CD14-positive monocyte (primary cell): Measurements from ENCODE around the gene ASCL2. TPM values are rescaled to one million over a fixed set of nuclear protein-coding genes. Genes with fewer than 3 reads are reported as not detected.

Source experiments
- DNase-seq, 3 donors: peaks; one replicate each; pipeline ENCODE4 v3.0.0-alpha.2; 2011 to 2022
- H2AFZ ChIP-seq: 2 replicates; pipeline ENCODE4 v1.6.0; 2012; ENCODE audit warnings: mild to moderate bottlenecking, low read depth, low read length, inconsistent platforms; ENCODE audit not compliant: insufficient read depth, poor library complexity, severe bottlenecking
- H3K27ac ChIP-seq, 2 donors: 1 replicate in 1 of 2; 2 replicates in 1 of 2; pipeline ENCODE4 v1.5.1; 2012 to 2013; ENCODE audit warnings: low read length in 2 of 2, control low read depth in 1 of 2, inconsistent platforms in 1 of 2, low read depth in 1 of 2, mild to moderate bottlenecking in 1 of 2
- H3K27me3 ChIP-seq, 2 donors: one replicate each; pipeline versions ENCODE4 v1.6.0 to v1.6.1; 2011 to 2013; ENCODE audit warnings: low read length in 2 of 2; ENCODE audit not compliant: control insufficient read depth in 2 of 2, insufficient read depth in 2 of 2
- H3K36me3 ChIP-seq, 2 donors: replicated peaks in 1 of 2; 1 replicate in 1 of 2; 2 replicates in 1 of 2; pipeline versions ENCODE4 v1.5.1 to v1.6.1; 2012 to 2013; ENCODE audit warnings: low read length in 2 of 2, control low read depth in 1 of 2, inconsistent platforms in 1 of 2, mild to moderate bottlenecking in 1 of 2; ENCODE audit not compliant: insufficient read depth in 2 of 2, control insufficient read depth in 1 of 2
- H3K4me1 ChIP-seq, 2 donors: 1 replicate in 1 of 2; 2 replicates in 1 of 2; pipeline versions ENCODE4 v1.5.1 to v1.6.1; 2012 to 2013; ENCODE audit warnings: low read length in 2 of 2, control low read depth in 1 of 2, inconsistent platforms in 1 of 2, mild to moderate bottlenecking in 1 of 2, moderate library complexity in 1 of 2; ENCODE audit not compliant: insufficient read depth in 2 of 2, control insufficient read depth in 1 of 2
- H3K4me2 ChIP-seq: replicated peaks from 2 replicates; pipeline ENCODE3; 2012; ENCODE audit warnings: low read length, moderate library complexity, mild to moderate bottlenecking; ENCODE audit not compliant: poor library complexity, severe bottlenecking; ENCODE audit errors: extremely low read depth
- H3K4me3 ChIP-seq, 3 experiments: fragments of 200-600 bp in 1 of 3; sonication (generic) in 1 of 3; replicated peaks in 1 of 3; 1 replicate in 2 of 3; 2 replicates in 1 of 3; pipeline ENCODE4 v1.5.1; 2011 to 2013; ENCODE audit warnings: low read length in 3 of 3, mild to moderate bottlenecking in 3 of 3, control low read depth in 2 of 3, low read depth in 2 of 3, inconsistent platforms in 1 of 3, moderate library complexity in 1 of 3
- H3K79me2 ChIP-seq: 2 replicates; pipeline ENCODE4 v1.6.0; 2012; ENCODE audit warnings: mild to moderate bottlenecking, control low read depth, inconsistent platforms, low read length, moderate library complexity; ENCODE audit not compliant: insufficient read depth
- H3K9ac ChIP-seq: 2 replicates; pipeline ENCODE4 v1.6.0; 2017; ENCODE audit warnings: low read length, mild to moderate bottlenecking; ENCODE audit not compliant: insufficient read depth, poor library complexity, severe bottlenecking
- H3K9me3 ChIP-seq, 2 donors: replicated peaks in 1 of 2; 1 replicate in 1 of 2; 2 replicates in 1 of 2; pipeline versions ENCODE4 v1.5.1 to v1.6.1; 2012 to 2013; ENCODE audit warnings: low read length in 2 of 2, control low read depth in 1 of 2; ENCODE audit not compliant: control insufficient read depth in 1 of 2, insufficient read depth in 1 of 2
- H4K20me1 ChIP-seq: 2 replicates; pipeline ENCODE4 v1.6.0; 2012; ENCODE audit warnings: mild to moderate bottlenecking, low read length, control low read depth, moderate library complexity; ENCODE audit not compliant: insufficient read depth
- H3K27ac Mint-ChIP-seq, 7 donors: one replicate each; pipeline ENCODE4 v1.8.0; 2020; ENCODE audit warnings: mild to moderate bottlenecking in 7 of 7, mixed read lengths in 7 of 7, moderate library complexity in 6 of 7, inconsistent platforms in 2 of 7
- H3K27me3 Mint-ChIP-seq, 3 donors: one replicate each; pipeline ENCODE4 v1.8.0; 2021 to 2022; ENCODE audit warnings: low read depth in 3 of 3, mild to moderate bottlenecking in 3 of 3, mixed read lengths in 3 of 3, moderate library complexity in 3 of 3, inconsistent platforms in 1 of 3
- H3K36me3 Mint-ChIP-seq, 2 donors: one replicate each; pipeline ENCODE4 v1.8.0; 2020; ENCODE audit warnings: mixed read lengths in 2 of 2, inconsistent platforms in 1 of 2, mild to moderate bottlenecking in 1 of 2
- H3K4me1 Mint-ChIP-seq: one replicate; pipeline ENCODE4 v1.8.0; 2020; ENCODE audit warnings: mild to moderate bottlenecking, mixed read lengths
- H3K4me3 Mint-ChIP-seq, 2 donors: one replicate each; pipeline ENCODE4 v1.8.0; 2020; ENCODE audit warnings: mild to moderate bottlenecking in 2 of 2, mixed read lengths in 2 of 2, moderate library complexity in 1 of 2
- H3K9me3 Mint-ChIP-seq, 7 donors: one replicate each; pipeline ENCODE4 v1.8.0; 2020 to 2022; ENCODE audit warnings: mixed read lengths in 7 of 7, mild to moderate bottlenecking in 6 of 7, moderate library complexity in 6 of 7, inconsistent platforms in 2 of 7
- CTCF ChIP-seq: fragments of 200-600 bp; IDR thresholded peaks from one replicate; pipeline ENCODE4 v1.8.0; 2022; ENCODE audit warnings: antibody characterized with exemption, mild to moderate bottlenecking
- WGBS: methylation state at CpG from one replicate; pipeline ENCODE4 v1.1.5; 2013; ENCODE audit warnings: missing lambda C conversion rate; ENCODE audit not compliant: insufficient coverage; 5-methylcytosine and 5-hydroxymethylcytosine counted together
- intact Hi-C, 2 donors: fragments of 100-400 bp; cut with micrococcal nuclease; formaldehyde crosslinking; loops; one replicate each; pipeline versions ENCODE4 v1.15.0 to v1.15.1; 2023
- polyA plus RNA-seq, 3 donors: library from polyadenylated mRNA; depleted of rRNA in 1 of 3; unstranded in 2 of 3; stranded (reverse) in 1 of 3; fragments of 300-500 nt in 2 of 3; fragments of >200 nt in 1 of 3; fragmentation: Illumina TruSeq in 2 of 3; gene quantifications; 1 replicate in 2 of 3; 2 replicates in 1 of 3; pipeline ENCODE4 v1.2.3, GENCODE V29; 2012 to 2021

ASCL2 gene
- polyA plus RNA-seq, 3 donors, result 5.7 to 11.4 (median 8.3) TPM

GRCh38 chr11:2302306-2302895 is 32.0 kb upstream of the ASCL2 start:
- H3K4me1 Mint-ChIP-seq, result peaks cover 67% of the 10 kb centered on the region
- peak overlapping the region; percentile 42 to 86 (median 76) for H3K4me3 ChIP-seq
- peaks cover 68 to 80% of the 10 kb centered on the region in 2 donors for H3K4me1 ChIP-seq
- TF ChIP-seq CTCF, result no peak
- peak; percentile 24 to 40 (median 31) for DNase-seq
- intact Hi-C loops, result loop anchor here in 1 of 2 donors (1.0 to 10.0 kb wide), 5 partner anchors 35 to 582 kb away; partner anchors contain the start of genes CDKN1C and TSSC4
- H2AFZ ChIP-seq, result peak overlapping the region; percentile 66
- H3K9me3 ChIP-seq, result no peaks in the 10 kb centered on the region
- peak overlapping the region; percentile 87 to 96 (median 94) for H3K27ac Mint-ChIP-seq
- H3K9me3 Mint-ChIP-seq, result no peaks in the 10 kb centered on the region
- H3K27me3 ChIP-seq, result no peaks in the 10 kb centered on the region
- H4K20me1 ChIP-seq, result peaks cover 62% of the 10 kb centered on the region
- H3K36me3 Mint-ChIP-seq, result peaks cover 16 to 33% of the 10 kb centered on the region in 2 donors
- peaks cover 21% of the 10 kb centered on the region in 2 donors for H3K36me3 ChIP-seq
- peaks cover 0 to 1% (median 0%) of the 10 kb centered on the region in 3 donors for H3K27me3 Mint-ChIP-seq
- peaks cover 81% of the 10 kb centered on the region for H3K79me2 ChIP-seq
- H3K27ac ChIP-seq, result peak overlapping the region; percentile 87 to 91
- 0% methylated on average over 11 of the region's 16 CpGs for WGBS
- peak overlapping the region; percentile 72 for H3K9ac ChIP-seq
- peak overlapping the region; percentile 88 to 96 for H3K4me3 Mint-ChIP-seq
- H3K4me2 ChIP-seq, result peak overlapping the region; percentile 99

DNA sequence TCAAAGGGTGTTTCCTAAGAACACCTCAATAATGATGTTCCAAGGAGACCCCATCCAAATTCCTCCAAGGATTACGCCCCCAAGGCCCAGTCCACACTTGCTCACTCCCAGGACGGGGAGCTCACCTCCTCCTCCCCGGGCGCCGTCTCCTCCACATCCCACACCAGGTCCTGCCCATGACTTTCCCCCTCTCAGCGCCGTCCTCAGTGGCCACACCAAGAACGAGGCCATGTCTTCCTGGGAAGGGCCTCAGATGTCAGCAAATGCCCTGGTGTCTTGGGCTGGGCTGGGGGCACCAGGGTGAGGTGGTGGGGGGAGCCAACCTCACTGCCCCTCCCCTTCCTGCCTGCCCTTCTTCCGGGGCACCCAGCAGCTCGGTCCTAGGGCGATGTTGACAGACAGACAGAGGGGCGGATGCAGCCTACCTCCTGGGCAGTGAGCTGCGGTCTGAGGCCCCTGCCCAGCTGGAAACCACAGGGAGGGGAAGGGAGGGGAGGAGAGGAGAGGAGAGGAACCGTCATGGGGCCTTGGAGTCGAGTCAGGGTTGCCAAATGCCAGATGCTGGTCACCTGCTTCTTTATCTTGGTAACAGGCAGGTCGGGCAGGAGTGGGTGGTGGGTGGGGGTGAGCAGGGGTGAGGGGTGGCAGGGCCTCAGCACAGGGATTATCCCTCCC is 31.4 kb upstream of the ASCL2 start, which contains the start of the genes C11orf21 and TSPAN32:
C11orf21 (minus strand) TSS at position 288 of the 675 bp plus-strand sequence; CDS start at position 178, 110 bp downstream.
TSPAN32 (plus strand) TSS at position 383 of the 675 bp plus-strand sequence; CDS start at position 520, 137 bp downstream.
- peak within 1 kb of the TSS; percentile 99 for H3K4me2 ChIP-seq
- Mint-ChIP-seq H3K27me3 (peaks cover 0 to 2% (median 0%) of the 10 kb centered on the region in 3 donors), H3K4me3 (peak within 1 kb of the TSS; percentile 88 to 96), H3K4me1 (peaks cover 66% of the 10 kb centered on the region), H3K27ac (peak within 1 kb of the TSS; percentile 87 to 96 (median 94)), H3K9me3 (no peaks in the 10 kb centered on the region), H3K36me3 (peaks cover 19 to 38% of the 10 kb centered on the region in 2 donors)
- no peaks in the 10 kb centered on the region for H3K27me3 ChIP-seq
- H3K36me3 ChIP-seq, result peaks cover 27 to 28% of the 10 kb centered on the region in 2 donors
- peaks cover 62% of the 10 kb centered on the region for H4K20me1 ChIP-seq
- peak; percentile 83 to 92 (median 87) for DNase-seq
- H3K4me1 ChIP-seq, result peaks cover 62 to 73% of the 10 kb centered on the region in 2 donors
- H2AFZ ChIP-seq, result peak within 1 kb of the TSS; percentile 66
- WGBS, result 0% methylated on average over 4 of the region's 16 CpGs
- H3K79me2 ChIP-seq, result peaks cover 75% of the 10 kb centered on the region
- H3K9me3 ChIP-seq, result no peaks in the 10 kb centered on the region
- peak within 1 kb of the TSS; percentile 42 to 86 (median 76) for H3K4me3 ChIP-seq
- intact Hi-C loops, result loop anchor here in 1 of 2 donors (1.0 to 10.0 kb wide), 5 partner anchors 34 to 583 kb away; partner anchors contain the start of genes CDKN1C and TSSC4
- H3K9ac ChIP-seq, result peak within 1 kb of the TSS; percentile 72
- no peak for TF ChIP-seq CTCF
- H3K27ac ChIP-seq, result peak within 1 kb of the TSS; percentile 87 to 91
